ENCODE data around the gene ZNF45.

GRCh38 chr19:43923875-43924274 lies 11.2 kb downstream of the ZNF45 start:
- TF ChIP-seq CTCF (IDR thresholded peaks at IDR 0.05) (no peak), EP300 (IDR thresholded peaks at IDR 0.05) (no peak), POLR2A (IDR thresholded peaks at IDR 0.05) (no peak)
